B cell (primary cell): ENCODE data around the gene SWSAP1. TPM values are rescaled to one million over a fixed set of nuclear protein-coding genes. Genes with fewer than 3 reads are reported as not detected.

Source experiments
- ATAC-seq: fragments of 200-7000 bp; cut with Tn5 transposase; one replicate; pipeline ENCODE4 v1.10.0; 2021; ENCODE audit warnings: low read depth, mild to moderate bottlenecking, moderate number of reproducible peaks, moderate library complexity
- CTCF ChIA-PET: fragments of 350-600 bp; sonication (Branson Sonifier 250); formaldehyde crosslinking; loops from one replicate; lab custom pipeline; 2021; ENCODE audit warnings: antibody characterized with exemption, inconsistent platforms; lab: Charles Lee
- POLR2A ChIA-PET: fragments of 350-600 bp; sonication (Branson Sonifier 250); formaldehyde crosslinking; loops from one replicate; lab custom pipeline; 2021; ENCODE audit warnings: antibody characterized with exemption; lab: Charles Lee
- DNase-seq: peaks from one replicate; pipeline ENCODE4 v3.0.0; 2013
- H2AFZ ChIP-seq: 2 replicates; pipeline ENCODE4 v1.6.1; 2012; ENCODE audit warnings: mild to moderate bottlenecking, low read depth, low read length; ENCODE audit not compliant: insufficient read depth, poor library complexity, severe bottlenecking
- H3K27ac ChIP-seq, 2 donors: 1 replicate in 1 of 2; 2 replicates in 1 of 2; pipeline ENCODE4 v1.5.1; 2012 to 2013; ENCODE audit warnings: low read length in 2 of 2, mild to moderate bottlenecking in 2 of 2, moderate library complexity in 1 of 2
- H3K27me3 ChIP-seq, 4 experiments: fragments of 200-600 bp in 1 of 4; sonication (generic) in 1 of 4; replicated peaks in 1 of 4; 1 replicate in 2 of 4; 2 replicates in 2 of 4; pipeline versions ENCODE4 v1.6.1 to v1.7.0; 2013 to 2016; ENCODE audit warnings: low read length in 3 of 4, mild to moderate bottlenecking in 2 of 4, mixed read lengths in 1 of 4, moderate library complexity in 1 of 4; ENCODE audit not compliant: insufficient read depth in 4 of 4, control insufficient read depth in 3 of 4; ENCODE audit errors: control extremely low read depth in 1 of 4
- H3K36me3 ChIP-seq, 2 experiments: replicated peaks in 1 of 2; 1 replicate in 1 of 2; 2 replicates in 1 of 2; pipeline versions ENCODE4 v1.6.1 to v1.7.1; 2013; ENCODE audit warnings: low read length in 1 of 2; ENCODE audit not compliant: insufficient read depth in 2 of 2, control insufficient read depth in 1 of 2; ENCODE audit errors: control extremely low read depth in 1 of 2, extremely low read depth in 1 of 2
- H3K4me1 ChIP-seq, 2 donors: fragments of 200-600 bp in 1 of 2; sonication (generic) in 1 of 2; 1 replicate in 1 of 2; 2 replicates in 1 of 2; pipeline versions ENCODE4 v1.5.1 to v1.6.1; 2013 to 2017; ENCODE audit warnings: low read length in 2 of 2; ENCODE audit not compliant: control insufficient read depth in 2 of 2, insufficient read depth in 2 of 2
- H3K4me2 ChIP-seq: replicated peaks from 2 replicates; pipeline ENCODE3; 2012; ENCODE audit warnings: mild to moderate bottlenecking, low read depth, low read length; ENCODE audit not compliant: poor library complexity, severe bottlenecking
- H3K4me3 ChIP-seq, 5 experiments: fragments of 200-600 bp in 1 of 5; sonication (generic) in 1 of 5; 1 replicate in 3 of 5; 2 replicates in 2 of 5; pipeline versions ENCODE4 v1.5.1 to v1.7.0; 2011 to 2016; ENCODE audit warnings: low read length in 4 of 5, mild to moderate bottlenecking in 4 of 5, low read depth in 2 of 5, control low read depth in 1 of 5, moderate library complexity in 1 of 5; ENCODE audit not compliant: insufficient read depth in 1 of 5; ENCODE audit errors: control extremely low read depth in 1 of 5, extremely low read depth in 1 of 5
- H3K79me2 ChIP-seq: fragments of 200-600 bp; sonication (generic); one replicate; pipeline ENCODE4 v1.6.0; 2016; ENCODE audit warnings: low read length; ENCODE audit not compliant: control insufficient read depth, insufficient read depth
- H3K9ac ChIP-seq: fragments of 200-600 bp; sonication (generic); 2 replicates; pipeline ENCODE4 v1.6.1; 2017; ENCODE audit warnings: mild to moderate bottlenecking, low read length, moderate library complexity
- H3K9me3 ChIP-seq, 3 donors: one replicate each; pipeline versions ENCODE4 v1.6.1 to v1.7.1; 2013; ENCODE audit warnings: low read length in 2 of 3; ENCODE audit not compliant: control insufficient read depth in 2 of 3, insufficient read depth in 1 of 3; ENCODE audit errors: control extremely low read depth in 1 of 3
- H4K20me1 ChIP-seq: 2 replicates; pipeline ENCODE4 v1.6.0; 2012; ENCODE audit warnings: mild to moderate bottlenecking, low read length; ENCODE audit not compliant: insufficient read depth, control insufficient read depth, poor library complexity, severe bottlenecking
- H3K27ac Mint-ChIP-seq: one replicate; pipeline ENCODE4 v1.8.0; 2021; ENCODE audit warnings: mixed read lengths
- H3K27me3 Mint-ChIP-seq: one replicate; pipeline ENCODE4 v1.8.0; 2021; ENCODE audit warnings: mixed read lengths
- H3K4me1 Mint-ChIP-seq: one replicate; pipeline ENCODE4 v1.8.0; 2021; ENCODE audit warnings: mixed read lengths
- H3K4me3 Mint-ChIP-seq: one replicate; pipeline ENCODE4 v1.8.0; 2021; ENCODE audit warnings: mixed read lengths
- H3K9me3 Mint-ChIP-seq: one replicate; pipeline ENCODE4 v1.8.0; 2022; ENCODE audit warnings: mixed read lengths; ENCODE audit not compliant: insufficient read depth
- EZH2 ChIP-seq: IDR thresholded peaks from 2 replicates; pipeline ENCODE4 v1.6.1; 2012; ENCODE audit warnings: borderline replicate concordance, low read depth, mild to moderate bottlenecking, moderate library complexity, low read length; ENCODE audit not compliant: insufficient read depth, poor library complexity, severe bottlenecking
- WGBS: methylation state at CpG from one replicate; pipeline ENCODE4 v1.1.5; 2013; ENCODE audit warnings: missing lambda C conversion rate; ENCODE audit not compliant: insufficient coverage; 5-methylcytosine and 5-hydroxymethylcytosine counted together
- intact Hi-C: fragments of 100-400 bp; cut with micrococcal nuclease; formaldehyde crosslinking; loops from one replicate; pipeline ENCODE4 v1.10.0; 2022
- polyA plus RNA-seq: library from polyadenylated mRNA; depleted of rRNA; stranded (reverse); fragments of >200 nt; gene quantifications from 2 replicates; pipeline ENCODE4 v1.2.3, GENCODE V29; 2012
- total RNA-seq, 2 donors: library from RNA; stranded (reverse); fragments of 120-200 nt in 1 of 2; gene quantifications; 1 replicate in 1 of 2; 2 replicates in 1 of 2; pipeline versions ENCODE4 v1.2.3 to v1.2.4, GENCODE V29; 2013 to 2022
- TF ChIP-seq, protein P1 (sequence below): fragments of 200-600 bp; IDR thresholded peaks from one replicate; pipeline ENCODE4 v1.8.0; 2022; ENCODE audit warnings: antibody characterized with exemption, mild to moderate bottlenecking

Gene SWSAP1
- total and polyA plus RNA-seq, 2 donors (not counting 1 experiment from before 2014, with no cell fraction given): 5.0 to 7.6 TPM

GRCh38 chr19:11408591-11408990 lies 34.1 kb downstream of the SWSAP1 start:
- Mint-ChIP-seq H3K27me3 (peaks cover 13% of the 10 kb centered on the region), H3K27ac (no peak overlapping the region), H3K4me3 (no peak overlapping the region), H3K9me3 (no peaks in the 10 kb centered on the region), H3K4me1 (peaks cover 3% of the 10 kb centered on the region)
- Histone ChIP-seq H4K20me1 (no peaks in the 10 kb centered on the region), H3K9ac (no peak overlapping the region), H3K27ac (no peak overlapping the region), H3K27me3 (peaks cover 0 to 26% (median 5%) of the 10 kb centered on the region in 4 experiments), H3K36me3 (no peaks in the 10 kb centered on the region), H3K4me3 (no peak overlapping the region), H3K4me2 (no peak overlapping the region), H2AFZ (no peak overlapping the region), H3K4me1 (peaks cover 5 to 7% of the 10 kb centered on the region in 2 donors), H3K9me3 (no peaks in the 10 kb centered on the region), H3K79me2 (no peaks in the 10 kb centered on the region)
- ChIA-PET CTCF (no interaction called here), POLR2A (no interaction called here)
- ATAC-seq: no peak
- no peak for DNase-seq
- 91% methylated on average over 3 of the region's 4 CpGs for WGBS
- TF ChIP-seq, protein P1, sequence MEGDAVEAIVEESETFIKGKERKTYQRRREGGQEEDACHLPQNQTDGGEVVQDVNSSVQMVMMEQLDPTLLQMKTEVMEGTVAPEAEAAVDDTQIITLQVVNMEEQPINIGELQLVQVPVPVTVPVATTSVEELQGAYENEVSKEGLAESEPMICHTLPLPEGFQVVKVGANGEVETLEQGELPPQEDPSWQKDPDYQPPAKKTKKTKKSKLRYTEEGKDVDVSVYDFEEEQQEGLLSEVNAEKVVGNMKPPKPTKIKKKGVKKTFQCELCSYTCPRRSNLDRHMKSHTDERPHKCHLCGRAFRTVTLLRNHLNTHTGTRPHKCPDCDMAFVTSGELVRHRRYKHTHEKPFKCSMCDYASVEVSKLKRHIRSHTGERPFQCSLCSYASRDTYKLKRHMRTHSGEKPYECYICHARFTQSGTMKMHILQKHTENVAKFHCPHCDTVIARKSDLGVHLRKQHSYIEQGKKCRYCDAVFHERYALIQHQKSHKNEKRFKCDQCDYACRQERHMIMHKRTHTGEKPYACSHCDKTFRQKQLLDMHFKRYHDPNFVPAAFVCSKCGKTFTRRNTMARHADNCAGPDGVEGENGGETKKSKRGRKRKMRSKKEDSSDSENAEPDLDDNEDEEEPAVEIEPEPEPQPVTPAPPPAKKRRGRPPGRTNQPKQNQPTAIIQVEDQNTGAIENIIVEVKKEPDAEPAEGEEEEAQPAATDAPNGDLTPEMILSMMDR: no peak
- no peak for TF ChIP-seq EZH2
- intact Hi-C loops: no loop called here

GRCh38 chr19:11410682-11411081 lies 36.2 kb downstream of the SWSAP1 start:
- Histone ChIP-seq H3K36me3 (no peaks in the 10 kb centered on the region), H3K9ac (no peak overlapping the region), H3K27ac (no peak overlapping the region), H4K20me1 (no peaks in the 10 kb centered on the region), H3K4me2 (no peak overlapping the region), H3K4me1 (peaks cover 5 to 7% of the 10 kb centered on the region in 2 donors), H2AFZ (no peak overlapping the region), H3K4me3 (no peak overlapping the region), H3K27me3 (peaks cover 0 to 26% (median 5%) of the 10 kb centered on the region in 4 experiments), H3K9me3 (no peaks in the 10 kb centered on the region), H3K79me2 (no peaks in the 10 kb centered on the region)
- no peak overlapping the region for H3K4me3 Mint-ChIP-seq
- peaks cover 13% of the 10 kb centered on the region for H3K27me3 Mint-ChIP-seq
- H3K4me1 Mint-ChIP-seq: peaks cover 3% of the 10 kb centered on the region
- H3K27ac Mint-ChIP-seq: no peak overlapping the region
- 88% methylated on average over 6 of the region's 8 CpGs for WGBS
- TF ChIP-seq, protein P1: no peak
- TF ChIP-seq EZH2: no peak
- DNase-seq (no peak), ATAC-seq (no peak)
- ChIA-PET CTCF (no interaction called here), POLR2A (no interaction called here)
- intact Hi-C loops: no loop called here
- H3K9me3 Mint-ChIP-seq: no peaks in the 10 kb centered on the region
